ENCODE measurements around the gene OTOG.

The OTOG gene

GRCh38 chr11:17596711-17597110 lies 49.7 kb downstream of the OTOG start:
- TF ChIP-seq CTCF (IDR thresholded peaks at IDR 0.05; ENCODE audit: low read depth, low read length, missing control alignments), result no peak
- no peak overlapping the region for H3K4me3 ChIP-seq (ENCODE audit: low read depth, low read length)
- no peak for DNase-seq (ENCODE audit: low read depth)

GRCh38 chr11:17597770-17598169 lies 50.7 kb downstream of the OTOG start:
- DNase-seq (ENCODE audit: low read depth), result no peak
- no peak for TF ChIP-seq CTCF (IDR thresholded peaks at IDR 0.05; ENCODE audit: low read depth, low read length, missing control alignments)
- no peak overlapping the region for H3K4me3 ChIP-seq (ENCODE audit: low read depth, low read length)

- TF ChIP-seq CTCF (IDR thresholded peaks at IDR 0.05; ENCODE audit: low read depth, low read length, missing control alignments), result peak; percentile 100
- H3K4me3 ChIP-seq (ENCODE audit: low read depth, low read length), result no peak overlapping the region
- peak; percentile 15 for DNase-seq (ENCODE audit: low read depth)
Observed at GRCh38 chr11:17598700-17599459, 51.8 kb downstream of the OTOG start.

GRCh38 chr11:17599460-17599925 lies 52.4 kb downstream of the OTOG start:
- no peak for DNase-seq (ENCODE audit: low read depth)
- H3K4me3 ChIP-seq (ENCODE audit: low read depth, low read length), result no peak overlapping the region
- TF ChIP-seq CTCF (IDR thresholded peaks at IDR 0.05; ENCODE audit: low read depth, low read length, missing control alignments), result no peak

- TF ChIP-seq CTCF (IDR thresholded peaks at IDR 0.05; ENCODE audit: low read depth, low read length, missing control alignments), result no peak
Observed at GRCh38 chr11:17600316-17601255, 53.5 kb downstream of the OTOG start.

GRCh38 chr11:17601256-17601671 lies 54.2 kb downstream of the OTOG start:
- no peak overlapping the region for H3K4me3 ChIP-seq (ENCODE audit: low read depth, low read length)
- TF ChIP-seq CTCF (IDR thresholded peaks at IDR 0.05; ENCODE audit: low read depth, low read length, missing control alignments), result no peak
- no peak for DNase-seq (ENCODE audit: low read depth)

More at GRCh38 chr11:17600316-17601255, 53.5 kb downstream of the OTOG start:
- no peak overlapping the region for H3K4me3 ChIP-seq (ENCODE audit: low read depth, low read length)
- DNase-seq (ENCODE audit: low read depth), result no peak
